GM23248 (cell line): ENCODE results near the gene STMND1.

Source experiments
- EZH2 ChIP-seq: fragments of 200-600 bp; sonication (generic); IDR thresholded peaks from 2 replicates; pipeline ENCODE4 v1.6.1; 2018; ENCODE audit warnings: antibody characterized with exemption, mild to moderate bottlenecking; ENCODE audit not compliant: insufficient read depth, poor library complexity, severe bottlenecking
- EZH2phosphoT487 ChIP-seq: fragments of 200-600 bp; sonication (generic); IDR thresholded peaks from 2 replicates; pipeline ENCODE4 v1.6.1; 2018; ENCODE audit warnings: antibody characterized with exemption, moderate library complexity, mild to moderate bottlenecking, low read depth; ENCODE audit not compliant: insufficient read depth

DNA sequence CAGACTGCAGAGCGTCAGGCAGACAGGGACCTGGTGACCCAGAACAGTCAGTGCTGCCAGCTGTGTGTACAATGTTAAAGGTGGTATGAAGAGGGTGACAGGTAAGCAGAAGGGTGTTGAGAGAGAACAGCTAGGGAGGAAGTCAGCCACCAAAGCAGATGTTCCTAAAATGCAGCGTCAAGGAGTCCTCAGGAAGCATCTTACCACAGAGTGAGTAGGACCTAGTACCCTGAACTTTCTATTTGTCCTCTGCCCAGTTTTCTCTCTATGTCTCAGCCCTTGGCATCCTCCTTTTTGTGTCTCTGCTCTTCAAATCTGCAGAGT is 14.2 kb downstream of the STMND1 start:
- TF ChIP-seq EZH2 = no peak
- no peak for TF ChIP-seq EZH2phosphoT487
